GM12878 (cell line): ENCODE results near the gene TLR5. TPM values are rescaled to one million over a fixed set of nuclear protein-coding genes. Genes with fewer than 3 reads are reported as not detected.

ENCODE experiments used
- BMI1 ChIP-seq: fragments of 450-650 bp; IDR thresholded peaks from 2 replicates; pipeline ENCODE4 v1.6.1; 2016; ENCODE audit warnings: mild to moderate bottlenecking, moderate library complexity, borderline replicate concordance
- CEBPZ ChIP-seq: fragments of 150-350 bp; IDR thresholded peaks from 2 replicates; pipeline ENCODE4 v1.6.1; 2016; ENCODE audit warnings: low read depth, low read length
- CHD2 ChIP-seq: IDR thresholded peaks from 2 replicates; pipeline ENCODE4 v1.6.1; 2011; ENCODE audit warnings: low read depth, low read length, improper control_type of control experiment, borderline replicate concordance
- CHD4 ChIP-seq: fragments of 200-600 bp; sonication (generic); IDR thresholded peaks from 2 replicates; pipeline ENCODE4 v1.6.1; 2016; ENCODE audit warnings: mild to moderate bottlenecking
- EGR1 ChIP-seq, 2 experiments: IDR thresholded peaks; 1 replicate in 1 of 2; 2 replicates in 1 of 2; pipeline ENCODE4 v1.6.1; 2011 to 2012; ENCODE audit warnings: low read depth in 2 of 2, low read length in 2 of 2, borderline replicate concordance in 1 of 2, mild to moderate bottlenecking in 1 of 2, moderate library complexity in 1 of 2
- FOS ChIP-seq: IDR thresholded peaks from 3 replicates; pipeline ENCODE4 v1.6.1; 2011; ENCODE audit warnings: borderline replicate concordance; ENCODE audit not compliant: insufficient read length; ENCODE audit errors: extremely low read depth
- GABPA ChIP-seq: IDR thresholded peaks from 2 replicates; pipeline ENCODE4 v1.6.1; 2014; ENCODE audit warnings: antibody characterized with exemption, low read depth, mild to moderate bottlenecking, inconsistent platforms
- IKZF1 ChIP-seq: fragments of 450-650 bp; conservative IDR thresholded peaks from 2 replicates; pipeline ENCODE4 v1.6.1; 2017; ENCODE audit warnings: antibody characterized with exemption, mild to moderate bottlenecking
- IRF4 ChIP-seq: IDR thresholded peaks from 2 replicates; pipeline ENCODE4 v1.6.1; 2011; ENCODE audit warnings: low read depth, low read length
- KDM1A ChIP-seq: fragments of 200-600 bp; sonication (generic); IDR thresholded peaks from 2 replicates; pipeline ENCODE4 v1.6.1; 2016; ENCODE audit warnings: borderline replicate concordance
- NFIC ChIP-seq: IDR thresholded peaks from 2 replicates; pipeline ENCODE4 v1.6.1; 2012; ENCODE audit warnings: low read depth, mild to moderate bottlenecking, inconsistent platforms, low read length, moderate library complexity
- NRF1 ChIP-seq: conservative IDR thresholded peaks from 2 replicates; pipeline ENCODE4 v1.6.1; 2011; ENCODE audit warnings: mild to moderate bottlenecking, low read depth, low read length, improper control_type of control experiment
- PKNOX1 ChIP-seq: fragments of 450-650 bp; IDR thresholded peaks from 2 replicates; pipeline ENCODE4 v1.6.1; 2016; ENCODE audit warnings: mild to moderate bottlenecking
- SP1 ChIP-seq: IDR thresholded peaks from one replicate; pipeline ENCODE4 v1.6.1; 2011; ENCODE audit warnings: low read depth, low read length
- SPI1 ChIP-seq: IDR thresholded peaks from 2 replicates; pipeline ENCODE4 v1.6.1; 2011; ENCODE audit warnings: low read depth, mild to moderate bottlenecking, low read length, moderate library complexity, borderline replicate concordance; ENCODE audit not compliant: insufficient read depth
- SUPT20H ChIP-seq: IDR thresholded peaks from 2 replicates; pipeline ENCODE4 v1.6.1; 2011; ENCODE audit warnings: low read depth, mild to moderate bottlenecking, low read length, moderate library complexity, borderline replicate concordance; ENCODE audit not compliant: control insufficient read depth
- TCF3 ChIP-seq: IDR thresholded peaks from 2 replicates; pipeline ENCODE4 v1.6.1; 2012; ENCODE audit warnings: low read depth, mild to moderate bottlenecking, low read length, borderline replicate concordance; ENCODE audit not compliant: insufficient read depth
- USF1 ChIP-seq: IDR thresholded peaks from 2 replicates; pipeline ENCODE4 v1.6.1; 2011; ENCODE audit warnings: borderline replicate concordance, low read depth, mild to moderate bottlenecking, moderate library complexity, mixed read lengths, low read length; ENCODE audit not compliant: insufficient read depth; ENCODE audit errors: extremely low read length
- YY1 ChIP-seq: IDR thresholded peaks from 2 replicates; pipeline ENCODE4 v1.6.1; 2011; ENCODE audit warnings: low read depth, mild to moderate bottlenecking, low read length
- ZNF24 ChIP-seq: fragments of 450-650 bp; IDR thresholded peaks from 2 replicates; pipeline ENCODE4 v1.6.1; 2017; ENCODE audit warnings: antibody characterized with exemption, mild to moderate bottlenecking
- polyA plus RNA-seq, 11 experiments: library from polyadenylated mRNA; depleted of rRNA in 4 of 11; unstranded in 6 of 11; stranded (reverse) in 5 of 11; fragments of >200 nt; fragmentation: Nextera tagmentation in 4 of 11; fragmentation: Illumina TruSeq in 1 of 11; extraction: Ambion mirVana in 4 of 11; extraction: Trizol in 1 of 11; gene quantifications; 1 replicate in 1 of 11; 2 replicates in 10 of 11; pipeline versions ENCODE4 v1.2.1 to v1.2.3, GENCODE V29; 2011 to 2016; ENCODE audit warnings: inconsistent platforms in 2 of 11, missing spikeins in 2 of 11, low read depth in 1 of 11
- total RNA-seq, 4 experiments: library from RNA; depleted of rRNA in 3 of 4; stranded (reverse); fragments of >200 nt in 3 of 4; fragmentation: Illumina TruSeq in 1 of 4; extraction: Trizol in 1 of 4; gene quantifications; 2 replicates each; pipeline versions ENCODE4 v1.2.1 to v1.2.3, GENCODE V29; 2013 to 2021
- TF ChIP-seq, protein P1 (sequence below): IDR thresholded peaks from 2 replicates; pipeline ENCODE4 v1.6.1; 2011; ENCODE audit warnings: mild to moderate bottlenecking, low read depth, low read length, moderate library complexity; ENCODE audit not compliant: insufficient replicate concordance

Gene TLR5
- total and polyA plus RNA-seq, 10 of the 15 experiments (the other 5 are each of a cell fraction or from before 2014, with no cell fraction given), result 0.34 to 5.3 (median 0.79) TPM

GRCh38 chr1:223189903-223190724, 47.1 kb upstream of the TLR5 start (continued):
- no peak for TF ChIP-seq USF1
- TF ChIP-seq CHD4, result no peak
- TF ChIP-seq IRF4, result peak; percentile 60; the same call in 1 of the 2 replicates
- TF ChIP-seq TCF3, result no peak
- no peak for TF ChIP-seq YY1
- TF ChIP-seq SP1, result no peak
- TF ChIP-seq PKNOX1, result peak; percentile 93
- no peak for TF ChIP-seq CHD2
- TF ChIP-seq SUPT20H, result no peak
- no peak for TF ChIP-seq CEBPZ
- no peak for TF ChIP-seq EGR1 (IDR thresholded peaks at IDR 0.05; ENCODE audit: borderline replicate concordance in 1 of 2, low read depth in 2 of 2, low read length in 2 of 2)
- no peak for TF ChIP-seq SPI1
- TF ChIP-seq ZNF24, result peak; percentile 42; the same call in 1 of the 2 replicates
- no peak for TF ChIP-seq GABPA
- TF ChIP-seq, protein P1, sequence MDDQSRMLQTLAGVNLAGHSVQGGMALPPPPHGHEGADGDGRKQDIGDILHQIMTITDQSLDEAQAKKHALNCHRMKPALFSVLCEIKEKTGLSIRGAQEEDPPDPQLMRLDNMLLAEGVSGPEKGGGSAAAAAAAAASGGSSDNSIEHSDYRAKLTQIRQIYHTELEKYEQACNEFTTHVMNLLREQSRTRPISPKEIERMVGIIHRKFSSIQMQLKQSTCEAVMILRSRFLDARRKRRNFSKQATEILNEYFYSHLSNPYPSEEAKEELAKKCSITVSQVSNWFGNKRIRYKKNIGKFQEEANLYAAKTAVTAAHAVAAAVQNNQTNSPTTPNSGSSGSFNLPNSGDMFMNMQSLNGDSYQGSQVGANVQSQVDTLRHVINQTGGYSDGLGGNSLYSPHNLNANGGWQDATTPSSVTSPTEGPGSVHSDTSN, result peak; percentile 76
- no peak for TF ChIP-seq KDM1A
- peak; percentile 94 for TF ChIP-seq IKZF1
- TF ChIP-seq NFIC, result peak; percentile 88
- no peak for TF ChIP-seq NRF1
- no peak for TF ChIP-seq FOS
- TF ChIP-seq BMI1, result peak; percentile 69; the same call in 1 of the 2 replicates
